ENCODE results near the gene PPP1R1C.
A peak's percentile ranks its signal among the peaks of the same experiment; 100 is the strongest.

PPP1R1C gene

GRCh38 chr2:182064019-182064778 lies 78.5 kb downstream of the PPP1R1C start:
- no peak for DNase-seq (ENCODE audit: low read depth in 2 of 2)

GRCh38 chr2:182066400-182067087 lies 80.9 kb downstream of the PPP1R1C start:
- DNase-seq (ENCODE audit: low read depth in 2 of 2) = peak; percentile 86 to 92

GRCh38 chr2:182067393-182067792 lies 81.7 kb downstream of the PPP1R1C start:
- no peak for DNase-seq (ENCODE audit: low read depth in 2 of 2)

GRCh38 chr2:182068811-182069210 lies 83.2 kb downstream of the PPP1R1C start:
- DNase-seq (ENCODE audit: low read depth in 2 of 2) = no peak

GRCh38 chr2:182069416-182069815 lies 83.8 kb downstream of the PPP1R1C start:
- no peak for DNase-seq (ENCODE audit: low read depth in 2 of 2)

- DNase-seq (ENCODE audit: low read depth in 2 of 2) = no peak
Observed at GRCh38 chr2:182069908-182070307, 84.3 kb downstream of the PPP1R1C start.

GRCh38 chr2:182070736-182071135 lies 85.1 kb downstream of the PPP1R1C start:
- no peak for DNase-seq (ENCODE audit: low read depth in 2 of 2)

GRCh38 chr2:182072861-182073260 lies 87.2 kb downstream of the PPP1R1C start:
- DNase-seq (ENCODE audit: low read depth in 2 of 2) = no peak

GRCh38 chr2:182073613-182074012 lies 88.0 kb downstream of the PPP1R1C start:
- DNase-seq (ENCODE audit: low read depth in 2 of 2) = no peak

GRCh38 chr2:182077023-182077422 lies 91.4 kb downstream of the PPP1R1C start:
- no peak for DNase-seq (ENCODE audit: low read depth in 2 of 2)

GRCh38 chr2:182077448-182078142 lies 91.9 kb downstream of the PPP1R1C start:
- DNase-seq (ENCODE audit: low read depth in 2 of 2) = peak; percentile 61 to 62

- DNase-seq (ENCODE audit: low read depth in 2 of 2) = no peak
Observed at GRCh38 chr2:182078988-182079602, 93.4 kb downstream of the PPP1R1C start.

- DNase-seq (ENCODE audit: low read depth in 2 of 2) = no peak
Observed at GRCh38 chr2:182080493-182080892, 94.8 kb downstream of the PPP1R1C start.

- DNase-seq (ENCODE audit: low read depth in 2 of 2) = no peak
Observed at GRCh38 chr2:182081602-182082260, 96.1 kb downstream of the PPP1R1C start.

GRCh38 chr2:182088681-182089320 lies 103.1 kb downstream of the PPP1R1C start:
- no peak for DNase-seq (ENCODE audit: low read depth in 2 of 2)

GRCh38 chr2:182090486-182090885 lies 104.8 kb downstream of the PPP1R1C start:
- DNase-seq (ENCODE audit: low read depth in 2 of 2) = no peak

- no peak for DNase-seq (ENCODE audit: low read depth in 2 of 2)
Observed at GRCh38 chr2:182097571-182098164, 112.0 kb downstream of the PPP1R1C start.

- DNase-seq (ENCODE audit: low read depth in 2 of 2) = no peak
Observed at GRCh38 chr2:182098648-182099047, 113.0 kb downstream of the PPP1R1C start.

GRCh38 chr2:182101263-182101662 lies 115.6 kb downstream of the PPP1R1C start:
- DNase-seq (ENCODE audit: low read depth in 2 of 2) = no peak

- DNase-seq (ENCODE audit: low read depth in 2 of 2) = no peak
Observed at GRCh38 chr2:182103526-182103925, 117.9 kb downstream of the PPP1R1C start.

GRCh38 chr2:182110347-182110746 lies 124.7 kb downstream of the PPP1R1C start:
- DNase-seq (ENCODE audit: low read depth in 2 of 2) = no peak

Measured in fibroblast of skin of left biceps (primary cell).